Activated CD8-positive, alpha-beta memory T cell treated with anti-CD3 and anti-CD28 coated beads for 48 hours (primary cell): Measurements from ENCODE around the gene RELCH.

Source experiments
- DNase-seq, 3 experiments: peaks; one replicate each; pipeline ENCODE4 v3.0.0-alpha.2; 2020; ENCODE audit warnings: low read depth in 2 of 3, low spot score in 2 of 3

RELCH gene

DNA sequence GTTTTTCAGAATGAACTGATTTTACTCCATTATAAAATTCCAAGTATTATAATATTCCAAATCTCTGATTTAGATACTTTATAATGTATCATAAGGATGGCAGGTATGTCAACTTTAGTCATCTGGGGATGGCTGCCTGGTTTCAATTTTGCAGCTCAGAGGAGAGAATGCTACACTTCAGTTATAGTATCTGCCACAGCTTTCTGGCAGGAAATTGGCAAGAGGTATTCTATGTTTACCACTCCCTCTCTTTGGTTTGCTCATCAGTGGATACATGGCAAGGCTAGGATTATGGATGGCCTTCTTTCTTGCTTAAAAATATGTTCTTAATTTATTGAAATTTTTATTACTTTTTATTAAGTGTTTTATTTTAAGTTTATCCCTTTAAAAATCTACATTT, 71.0 kb downstream of the RELCH start:
- no peak for DNase-seq

DNA sequence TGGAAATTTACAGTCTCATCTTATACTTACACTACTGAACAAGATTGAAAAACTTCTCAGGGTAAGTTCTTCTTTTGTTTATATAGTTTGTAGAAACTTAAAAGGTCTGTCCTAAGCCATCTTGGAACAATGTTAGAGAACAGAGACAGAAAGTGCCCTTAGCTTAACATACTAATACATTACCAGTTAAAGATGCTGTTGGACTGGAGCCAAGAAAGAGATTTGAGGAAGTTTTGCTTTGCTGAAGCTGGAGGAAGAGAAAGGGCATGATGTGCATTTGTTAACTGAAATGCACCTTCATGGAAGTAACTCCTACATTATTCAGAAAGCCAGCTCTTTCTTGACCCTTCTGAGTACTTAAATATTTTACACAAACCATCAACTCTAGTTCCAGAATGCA, 71.6 kb downstream of the RELCH start:
- no peak for DNase-seq

DNA sequence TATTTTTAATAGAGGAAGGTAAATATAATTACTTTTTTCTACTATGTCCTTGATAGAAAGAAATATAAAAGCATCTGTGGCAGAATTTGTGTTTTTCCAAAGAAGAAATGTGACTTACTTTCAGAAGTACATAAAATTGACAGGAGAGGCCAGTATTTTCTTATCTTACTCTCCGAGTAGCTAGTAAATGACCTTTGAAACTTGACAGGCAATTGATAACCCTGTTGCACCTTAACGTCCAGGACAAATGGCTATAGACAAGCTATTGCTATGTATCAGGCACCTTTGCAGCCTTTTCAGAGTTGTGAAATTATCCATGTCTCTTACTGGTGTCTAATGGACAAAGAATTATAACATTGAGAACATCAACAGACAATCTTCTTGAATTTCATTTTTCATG, 75.0 kb downstream of the RELCH start:
- no peak for DNase-seq

DNA sequence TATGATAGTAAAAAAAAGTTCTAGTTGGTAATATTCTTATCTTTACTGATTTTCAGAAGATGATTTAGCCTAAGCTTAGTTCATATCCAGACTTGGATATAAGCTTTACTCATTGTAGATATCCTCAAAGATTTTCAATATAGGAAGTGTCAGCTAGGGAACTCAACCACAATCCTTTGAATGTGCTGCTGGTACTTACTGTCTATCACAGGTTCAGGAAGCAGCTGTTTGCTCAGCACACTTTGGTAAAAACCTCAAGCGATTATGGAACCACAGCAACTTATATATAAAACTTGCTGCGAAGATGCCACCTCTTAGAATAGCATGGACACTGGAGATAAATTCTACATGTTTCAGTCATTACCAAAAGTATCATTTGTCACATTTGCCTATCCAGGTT, 77.9 kb downstream of the RELCH start:
- DNase-seq: no peak

GRCh38 chr18:62277045-62277444, 90.0 kb downstream of the RELCH start:
- DNase-seq: no peak

DNA sequence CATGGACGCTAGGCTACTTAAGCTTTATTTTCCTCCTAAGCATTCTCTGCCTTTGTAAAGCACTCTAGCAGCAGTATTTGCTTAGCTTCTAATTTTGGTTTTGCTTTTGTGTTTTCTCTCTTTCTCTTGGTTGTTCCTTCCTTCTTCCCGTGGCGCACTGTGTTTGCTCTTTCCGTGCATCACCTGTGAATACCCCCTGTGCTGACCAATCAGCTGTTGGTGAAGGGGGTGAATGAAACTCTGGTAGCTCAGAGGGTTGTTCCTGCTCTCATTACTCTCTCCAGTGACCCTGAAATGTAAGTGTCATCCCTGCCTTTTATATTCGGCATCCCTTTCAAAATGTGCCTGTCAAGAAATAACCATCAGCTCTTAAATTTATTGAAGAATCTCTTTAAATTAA, 92.5 kb downstream of the RELCH start:
- no peak for DNase-seq

DNA sequence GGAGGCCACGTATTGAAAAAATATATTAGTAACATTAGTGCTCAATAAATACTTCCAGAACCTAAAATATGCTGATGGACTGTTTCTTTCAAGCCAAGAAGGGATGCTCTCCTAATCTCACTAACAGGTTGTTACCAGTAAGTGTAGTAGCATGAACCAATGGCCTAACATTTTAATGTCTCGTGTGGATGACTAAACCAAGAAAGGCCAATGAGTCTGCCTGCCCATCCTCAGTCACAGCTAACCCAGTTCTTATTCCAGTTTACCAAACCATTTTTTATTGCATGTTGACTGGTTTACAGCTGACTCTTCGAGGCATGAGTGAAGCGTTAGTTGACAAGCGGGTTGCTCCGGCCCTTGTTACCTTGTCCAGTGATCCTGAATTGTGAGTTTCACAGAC, 93.0 kb downstream of the RELCH start:
- no peak for DNase-seq

- DNase-seq: no peak
Observed at GRCh38 chr18:62280786-62281185, 93.7 kb downstream of the RELCH start.

DNA sequence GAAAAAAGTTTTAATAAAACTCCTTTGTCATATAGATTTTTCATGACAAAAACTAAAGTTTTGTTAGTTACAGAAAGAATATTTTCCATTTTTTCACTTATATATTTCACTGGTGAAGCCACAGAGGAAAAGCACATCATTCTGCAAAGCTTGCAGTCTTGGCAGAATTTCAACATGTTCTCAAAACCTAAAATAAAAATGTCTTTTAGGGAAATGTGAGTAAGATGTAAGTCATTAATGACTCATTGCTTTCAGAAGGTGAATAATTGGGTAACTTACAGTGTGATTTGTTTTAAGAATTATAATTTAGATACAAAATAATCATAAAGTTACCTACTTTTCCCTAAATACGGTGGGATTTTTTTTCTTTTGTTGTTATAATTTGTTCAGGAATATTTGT, 94.6 kb downstream of the RELCH start:
- no peak for DNase-seq

DNA sequence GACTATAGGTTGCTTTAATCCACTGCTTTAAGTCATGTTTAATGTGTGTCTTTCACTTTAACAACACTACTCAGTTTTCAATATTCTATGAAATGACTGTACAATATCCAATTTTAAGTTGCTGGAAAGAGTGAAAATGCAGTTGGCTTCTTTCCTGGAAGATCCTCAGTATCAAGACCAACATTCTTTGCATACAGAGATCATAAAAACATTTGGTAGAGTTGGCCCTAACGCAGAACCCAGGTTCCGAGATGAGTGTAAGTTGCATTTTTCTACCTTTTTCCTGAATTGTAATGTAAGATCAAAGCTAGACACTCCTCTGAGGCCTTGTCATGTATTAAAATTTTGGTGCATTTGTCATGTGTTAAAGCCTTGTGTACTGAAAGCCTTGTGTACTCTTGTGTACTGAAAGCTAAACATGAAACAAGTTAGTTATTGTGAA, 95.2 kb downstream of the RELCH start:
- DNase-seq: no peak

DNA sequence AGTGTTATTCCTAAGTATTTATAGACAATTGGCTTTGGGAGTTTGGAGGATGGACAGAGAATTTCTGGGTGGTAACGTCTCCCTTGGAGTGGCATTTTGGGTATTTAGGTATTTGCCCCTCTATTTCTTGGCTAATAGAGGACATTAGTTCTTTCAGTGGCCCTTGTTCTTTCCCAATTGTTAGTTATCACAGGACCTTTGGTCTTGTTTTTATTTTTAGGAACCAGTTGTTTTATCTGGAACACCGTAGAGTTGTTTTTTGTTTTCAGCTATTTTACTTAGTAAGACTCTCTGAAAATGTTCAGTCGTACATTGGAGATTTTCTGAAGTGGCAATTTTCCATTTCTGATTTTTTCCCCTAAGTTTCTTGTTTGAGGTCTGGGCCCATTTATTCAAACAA, 97.6 kb downstream of the RELCH start:
- DNase-seq: no peak

DNA sequence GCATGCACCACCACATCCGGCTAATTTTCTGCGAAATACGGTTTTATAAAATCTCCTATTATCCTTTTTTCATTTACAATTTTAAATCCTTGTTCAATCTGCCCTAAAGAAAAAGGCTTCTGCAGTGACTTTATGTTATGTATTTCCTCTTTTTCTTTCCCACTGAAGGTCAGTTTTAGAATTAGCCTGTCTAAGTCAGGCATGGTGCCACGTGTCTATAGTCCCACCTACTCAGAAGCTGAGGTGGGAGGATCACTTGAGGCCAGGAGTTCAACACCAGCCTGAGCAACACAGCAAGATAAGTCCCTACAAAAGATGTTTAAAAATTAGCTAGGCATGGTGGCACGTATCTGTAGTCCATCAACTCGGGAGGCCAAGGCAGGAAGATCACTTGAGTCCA, 98.2 kb downstream of the RELCH start:
- no peak for DNase-seq

GRCh38 chr18:62287781-62288664, 101.0 kb downstream of the RELCH start:
- no peak for DNase-seq

DNA sequence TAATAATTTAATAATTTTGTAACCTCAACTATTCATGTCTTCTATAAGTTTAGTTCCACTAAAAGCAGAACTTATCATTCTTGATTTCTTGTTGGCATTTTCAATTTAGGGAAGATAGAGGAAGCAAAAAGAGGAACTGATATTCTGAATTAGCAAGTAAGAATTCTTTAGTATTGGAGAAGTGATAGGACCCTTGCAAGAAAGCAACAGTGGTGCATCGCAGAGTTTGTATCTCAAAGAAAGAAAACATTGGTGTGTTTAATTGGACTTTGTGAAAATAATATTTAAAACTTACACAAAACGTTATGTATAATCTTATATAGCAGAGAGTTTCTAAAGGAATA, 101.6 kb downstream of the RELCH start:
- no peak for DNase-seq

GRCh38 chr18:62289047-62289446, 102.0 kb downstream of the RELCH start:
- no peak for DNase-seq

- DNase-seq: no peak
Observed at GRCh38 chr18:62294073-62294472, 107.0 kb downstream of the RELCH start.

- DNase-seq: no peak
Observed at GRCh38 chr18:62300359-62300963, 113.4 kb downstream of the RELCH start.

GRCh38 chr18:62301322-62301721, 114.3 kb downstream of the RELCH start:
- no peak for DNase-seq

DNA sequence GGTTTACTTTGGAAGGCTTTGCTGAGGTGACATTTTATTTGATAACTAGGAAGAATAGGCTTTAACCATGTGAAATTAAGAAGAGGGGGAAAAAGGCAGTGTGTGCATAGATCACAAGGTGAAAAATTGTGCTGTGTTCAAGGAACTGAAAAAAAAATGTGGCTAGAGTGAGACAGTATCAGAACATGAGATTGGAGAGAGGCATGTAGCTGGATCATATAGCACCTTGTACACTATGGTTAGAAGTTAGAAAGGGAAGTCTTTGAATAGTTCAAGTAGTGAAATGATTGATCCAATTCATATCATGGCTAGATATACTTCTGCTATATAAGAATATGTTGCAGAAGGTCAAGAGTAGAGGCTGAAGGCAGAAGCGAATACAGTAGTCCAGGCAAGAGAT, 125.8 kb downstream of the RELCH start:
- DNase-seq: no peak

- DNase-seq: no peak
Observed at GRCh38 chr18:62318228-62319180, 131.4 kb downstream of the RELCH start.

GRCh38 chr18:62321201-62321600, 134.1 kb downstream of the RELCH start:
- no peak for DNase-seq
